SU-DHL-6 (cell line): ENCODE results near the gene NFKBIE.

Experiments used
- CTCF ChIP-seq: fragments of 200-600 bp; sonication (generic); IDR thresholded peaks from one replicate; pipeline ENCODE4 v1.5.1; 2017; ENCODE audit warnings: antibody characterized with exemption, mild to moderate bottlenecking, low read length, moderate library complexity; ENCODE audit not compliant: insufficient read depth, poor library complexity, severe bottlenecking
- EZH2phosphoT487 ChIP-seq: fragments of 200-600 bp; sonication (generic), shearing (Covaris generic); conservative IDR thresholded peaks from 2 replicates; pipeline ENCODE4 v1.6.1; 2018; ENCODE audit warnings: mild to moderate bottlenecking, antibody characterized with exemption, low read length, moderate library complexity, mixed read lengths

- TF ChIP-seq CTCF (no peak), EZH2phosphoT487 (no peak)
These were observed 16.1 kb downstream of the NFKBIE start for GRCh38 chr6:44249082-44249748.
